H1 (cell line): ENCODE results near the gene CACNA2D3. TPM values are rescaled to one million over a fixed set of nuclear protein-coding genes. Genes with fewer than 3 reads are reported as not detected.

Experiments used
- CTCF ChIA-PET: fragments of 300-600 bp; sonication (Branson Sonifier 250); formaldehyde crosslinking; loops from one replicate; lab custom pipeline; 2021; ENCODE audit not compliant: partially characterized antibody; lab: Charles Lee
- POLR2A ChIA-PET: fragments of 300-600 bp; sonication (Branson Sonifier 250); formaldehyde crosslinking; loops from one replicate; lab custom pipeline; 2021; ENCODE audit warnings: inconsistent platforms; ENCODE audit not compliant: partially characterized antibody; lab: Charles Lee
- DNase-seq, 2 experiments: peaks; one replicate each; pipeline versions ENCODE4 v3.0.0 to v3.0.0-alpha.2; 2010 to 2022; ENCODE audit warnings: low spot score in 2 of 2, low read depth in 1 of 2, mixed read lengths in 1 of 2
- FAIRE-seq: peaks from 2 replicates; lab custom pipeline; 2011; peaks lifted over from hg19 to GRCh38; lab: Jason Lieb, UNC
- H2AFZ ChIP-seq: 2 replicates; pipeline ENCODE4 v1.8.1; 2012; ENCODE audit warnings: low read length, inconsistent platforms
- H2AK5ac ChIP-seq: 2 replicates; pipeline ENCODE4 v1.6.1; 2013; ENCODE audit warnings: low read depth, low read length
- H2BK120ac ChIP-seq: replicated peaks from 2 replicates; pipeline ENCODE3; 2013; ENCODE audit warnings: low read depth, low read length, inconsistent platforms
- H2BK12ac ChIP-seq: 2 replicates; pipeline ENCODE4 v1.6.1; 2013; ENCODE audit warnings: low read depth, low read length
- H2BK15ac ChIP-seq: 2 replicates; pipeline ENCODE4 v1.6.1; 2013; ENCODE audit warnings: low read length
- H2BK20ac ChIP-seq: 2 replicates; pipeline ENCODE4 v1.6.1; 2013; ENCODE audit warnings: low read length
- H2BK5ac ChIP-seq: 2 replicates; pipeline ENCODE4 v1.6.1; 2013; ENCODE audit warnings: low read depth, low read length
- H3K14ac ChIP-seq: 2 replicates; pipeline ENCODE4 v1.6.1; 2013; ENCODE audit warnings: inconsistent platforms; ENCODE audit not compliant: insufficient read length
- H3K18ac ChIP-seq: 2 replicates; pipeline ENCODE4 v1.6.1; 2013; ENCODE audit warnings: low read length; ENCODE audit errors: extremely low read depth
- H3K23ac ChIP-seq: 2 replicates; pipeline ENCODE4 v1.6.1; 2013; ENCODE audit warnings: inconsistent platforms; ENCODE audit not compliant: insufficient read length
- H3K23me2 ChIP-seq: 2 replicates; pipeline ENCODE4 v1.6.1; 2013; ENCODE audit warnings: low read depth, low read length
- H3K27ac ChIP-seq: 2 replicates; pipeline ENCODE4 v1.6.1; 2011; ENCODE audit warnings: low read depth, low read length, inconsistent platforms
- H3K27me3 ChIP-seq, 4 experiments: replicated peaks in 1 of 4; 1 replicate in 1 of 4; 2 replicates in 3 of 4; pipeline versions ENCODE4 v1.6.1 to v1.8.1; 2011 to 2013; ENCODE audit warnings: low read length in 3 of 4, mild to moderate bottlenecking in 3 of 4, inconsistent platforms in 2 of 4, mixed read lengths in 2 of 4, moderate library complexity in 1 of 4; ENCODE audit not compliant: control insufficient read depth in 3 of 4, insufficient read depth in 3 of 4; ENCODE audit errors: extremely low read depth in 1 of 4
- H3K36me3 ChIP-seq, 4 experiments: 2 replicates each; pipeline versions ENCODE4 v1.6.1 to v1.8.1; 2011 to 2013; ENCODE audit warnings: mild to moderate bottlenecking in 4 of 4, low read length in 3 of 4, moderate library complexity in 2 of 4, control low read depth in 1 of 4, inconsistent platforms in 1 of 4; ENCODE audit not compliant: insufficient read depth in 4 of 4, control insufficient read depth in 2 of 4
- H3K4ac ChIP-seq: replicated peaks from 2 replicates; pipeline ENCODE3; 2013; ENCODE audit warnings: low read length, low read depth, mixed read lengths, inconsistent platforms; ENCODE audit not compliant: insufficient read length
- H3K4me1 ChIP-seq, 4 experiments: replicated peaks in 1 of 4; 1 replicate in 1 of 4; 2 replicates in 3 of 4; pipeline versions ENCODE4 v1.6.1 to v1.8.1; 2011 to 2013; ENCODE audit warnings: low read length in 3 of 4, inconsistent platforms in 2 of 4, mixed read lengths in 1 of 4; ENCODE audit not compliant: insufficient read depth in 4 of 4, control insufficient read depth in 3 of 4
- H3K4me2 ChIP-seq, 2 experiments: 2 replicates each; pipeline versions ENCODE4 v1.6.1 to v1.8.1; 2011 to 2013; ENCODE audit warnings: low read depth in 2 of 2, low read length in 2 of 2, control low read depth in 1 of 2, inconsistent platforms in 1 of 2, mild to moderate bottlenecking in 1 of 2; ENCODE audit not compliant: insufficient read depth in 1 of 2
- H3K4me3 ChIP-seq, 4 experiments: fragments of 200-600, 300-600 bp in 1 of 4; sonication (generic), shearing (Covaris generic), sonication (Bioruptor Twin) in 1 of 4; 2 replicates each; pipeline versions ENCODE4 v1.5.1 to v1.8.1; 2011 to 2016; ENCODE audit warnings: low read length in 4 of 4, low read depth in 3 of 4, control low read depth in 2 of 4, inconsistent platforms in 2 of 4, mild to moderate bottlenecking in 2 of 4, mixed read lengths in 1 of 4, moderate library complexity in 1 of 4; ENCODE audit not compliant: insufficient read depth in 2 of 4; ENCODE audit errors: extremely low read depth in 1 of 4
- H3K56ac ChIP-seq: replicated peaks from 2 replicates; pipeline ENCODE3; 2013; ENCODE audit warnings: low read depth, mild to moderate bottlenecking, mixed read lengths, low read length, inconsistent platforms; ENCODE audit not compliant: insufficient read length
- H3K79me1 ChIP-seq: 2 replicates; pipeline ENCODE4 v1.6.1; 2013; ENCODE audit warnings: low read depth, low read length, control low read depth
- H3K79me2 ChIP-seq, 2 experiments: 2 replicates each; pipeline versions ENCODE4 v1.6.1 to v1.8.1; 2012 to 2013; ENCODE audit warnings: low read length in 2 of 2, mild to moderate bottlenecking in 2 of 2, inconsistent platforms in 1 of 2; ENCODE audit not compliant: insufficient read depth in 2 of 2, control insufficient read depth in 1 of 2
- H3K9ac ChIP-seq, 4 experiments: replicated peaks in 1 of 4; 1 replicate in 1 of 4; 2 replicates in 3 of 4; pipeline versions ENCODE4 v1.6.1 to v1.8.1; 2011 to 2013; ENCODE audit warnings: low read depth in 3 of 4, low read length in 3 of 4, control low read depth in 2 of 4, mild to moderate bottlenecking in 2 of 4, moderate library complexity in 2 of 4, inconsistent platforms in 1 of 4; ENCODE audit errors: extremely low read depth in 1 of 4
- H3K9me3 ChIP-seq, 2 experiments: 2 replicates each; pipeline versions ENCODE4 v1.6.1 to v1.8.1; 2012 to 2013; ENCODE audit warnings: mild to moderate bottlenecking in 2 of 2, moderate library complexity in 2 of 2, control low read depth in 1 of 2, inconsistent platforms in 1 of 2, low read depth in 1 of 2, low read length in 1 of 2, mixed read lengths in 1 of 2; ENCODE audit not compliant: insufficient read depth in 2 of 2
- H4K20me1 ChIP-seq, 2 experiments: replicated peaks in 1 of 2; 2 replicates each; pipeline versions ENCODE3 to v1.8.1; 2011 to 2013; ENCODE audit warnings: inconsistent platforms in 2 of 2, low read length in 2 of 2, mild to moderate bottlenecking in 1 of 2; ENCODE audit not compliant: insufficient read depth in 2 of 2, control insufficient read depth in 1 of 2
- H4K5ac ChIP-seq: 2 replicates; pipeline ENCODE4 v1.6.1; 2013; ENCODE audit warnings: low read length, low read depth, mixed read lengths, inconsistent platforms; ENCODE audit not compliant: insufficient read length
- H4K8ac ChIP-seq: 2 replicates; pipeline ENCODE4 v1.8.0; 2013; ENCODE audit warnings: mild to moderate bottlenecking, moderate library complexity, low read length, inconsistent platforms; ENCODE audit not compliant: insufficient read depth; ENCODE audit errors: extremely low read depth
- H4K91ac ChIP-seq: replicated peaks from 2 replicates; pipeline ENCODE3; 2013; ENCODE audit warnings: low read length, mixed read lengths, inconsistent platforms; ENCODE audit not compliant: insufficient read length
- JUND ChIP-seq: IDR thresholded peaks from 2 replicates; pipeline ENCODE4 v1.6.1; 2011; ENCODE audit warnings: mild to moderate bottlenecking, improper control_type of control experiment, low read length
- MAX ChIP-seq: IDR thresholded peaks from 2 replicates; pipeline ENCODE4 v1.6.1; 2012; ENCODE audit warnings: inconsistent platforms
- WGBS, 2 experiments: shearing (Covaris generic) in 1 of 2; methylation state at CpG; one replicate each; pipeline versions ENCODE4 v1.1.6 to v1.1.7; 2013 to 2015; ENCODE audit warnings: low lambda C conversion rate in 2 of 2, mixed read lengths in 2 of 2, inconsistent platforms in 1 of 2, low coverage in 1 of 2, missing lambda C conversion rate in 1 of 2; ENCODE audit not compliant: insufficient replicate concordance in 2 of 2, insufficient coverage in 1 of 2, insufficient read length in 1 of 2; ENCODE audit errors: extremely low coverage in 1 of 2, missing lambda C conversion rate in 1 of 2; 5-methylcytosine and 5-hydroxymethylcytosine counted together
- polyA plus RNA-seq, 7 experiments: library from polyadenylated mRNA; depleted of rRNA in 3 of 7; stranded (reverse) in 5 of 7; unstranded in 2 of 7; fragments of >200 nt in 5 of 7; fragments of 200-250 nt in 2 of 7; gene quantifications; 1 replicate in 5 of 7; 2 replicates in 1 of 7; 4 replicates in 1 of 7; pipeline versions ENCODE4 v1.2.1 to v1.2.3, GENCODE V29; 2011 to 2013; ENCODE audit warnings: missing spikeins in 2 of 7, mixed read lengths in 2 of 7
- total RNA-seq: library from RNA; stranded (reverse); fragmentation: NEBNext Ultra II Directional; extraction: Animal tissue kit (Norgen Biotek cat#: 25700); gene quantifications from 2 replicates; pipeline ENCODE4 v1.2.1, GENCODE V29; 2021

CACNA2D3 gene
- total and polyA plus RNA-seq, 2 of the 8 experiments (the other 6 are each of a cell fraction or from before 2014, with no cell fraction given): 1.5 to 1.8 TPM

GRCh38 chr3:54217828-54218227, 95.5 kb downstream of the CACNA2D3 start:
- CTCF ChIA-PET: no interaction called here
- H3K27ac ChIP-seq: no peak overlapping the region
- H3K4ac ChIP-seq: no peak overlapping the region
- H3K9me3 ChIP-seq: 0 out of 4 replicates have a peak, but pooled peaks cover 0 to 2% of the 10 kb centered on the region in 2 experiments
- TF ChIP-seq MAX (no peak), JUND (0 out of 2 replicates have a peak, but pooled peaks have one; percentile 15)
- no peak overlapping the region for H4K5ac ChIP-seq
- no peaks in the 10 kb centered on the region for H3K36me3 ChIP-seq
- no peak overlapping the region for H3K9ac ChIP-seq
- no peak overlapping the region for H2AK5ac ChIP-seq
- no peaks in the 10 kb centered on the region; a peak in 1 of 7 replicates for H3K27me3 ChIP-seq
- no peak overlapping the region for H3K4me3 ChIP-seq
- DNase-seq: no peak
- H2BK20ac ChIP-seq: no peak overlapping the region
- H3K79me2 ChIP-seq: no peaks in the 10 kb centered on the region
- no peaks in the 10 kb centered on the region for H3K23me2 ChIP-seq
- no peak overlapping the region for H2BK15ac ChIP-seq
- H3K56ac ChIP-seq: no peak overlapping the region
- H2BK5ac ChIP-seq: no peak overlapping the region
- H3K4me2 ChIP-seq: no peak overlapping the region
- H4K91ac ChIP-seq: no peak overlapping the region
- POLR2A ChIA-PET: no interaction called here
- 87 to 98% methylated on average over 3 to 5 of the region's 5 CpGs for WGBS, 2 experiments
- H3K23ac ChIP-seq: no peak overlapping the region
- H4K20me1 ChIP-seq: no peaks in the 10 kb centered on the region
- no peak overlapping the region for H4K8ac ChIP-seq
- no peak overlapping the region for H3K14ac ChIP-seq
- no peak for FAIRE-seq
- H2BK120ac ChIP-seq: no peak overlapping the region
- no peak overlapping the region for H2AFZ ChIP-seq
- H3K79me1 ChIP-seq: no peaks in the 10 kb centered on the region
- H3K4me1 ChIP-seq: no peaks in the 10 kb centered on the region; a peak in 1 of 7 replicates
- no peak overlapping the region for H3K18ac ChIP-seq
- H2BK12ac ChIP-seq: no peak overlapping the region
